CD4-positive, alpha-beta T cell treated with Interleukin-12 subunit alpha and Interleukin-12 subunit beta, for 1 hour (primary cell): ENCODE results near the gene TRIP12.
"Not testable (repeated sequence)": the region's sequence is repeated elsewhere in the genome, so short reads cannot be mapped to it uniquely, and the experiment has no call there.

Source experiments
- DNase-seq: peaks from one replicate; pipeline ENCODE4 v3.0.0-alpha.2; 2020

The TRIP12 gene

GRCh38 chr2:229917793-229918192 is 4.0 kb downstream of the TRIP12 start:
- DNase-seq, result peak; percentile 10

- no peak for DNase-seq
Observed at GRCh38 chr2:229914171-229914570, 7.6 kb downstream of the TRIP12 start.

- peak; percentile 44 for DNase-seq
Observed at GRCh38 chr2:229910832-229911412, 10.9 kb downstream of the TRIP12 start.

- no peak for DNase-seq
Observed at GRCh38 chr2:229910147-229910831, 11.5 kb downstream of the TRIP12 start.

- no peak for DNase-seq
Observed at GRCh38 chr2:229909090-229909489, 12.7 kb downstream of the TRIP12 start.

- DNase-seq, result no peak
Observed at GRCh38 chr2:229905601-229906000, 16.2 kb downstream of the TRIP12 start.

- no peak for DNase-seq
Observed at GRCh38 chr2:229903037-229903436, 18.8 kb downstream of the TRIP12 start.

- DNase-seq, result no peak
Observed at GRCh38 chr2:229901819-229902218, 20.0 kb downstream of the TRIP12 start.

- not testable (repeated sequence) for DNase-seq
Observed at GRCh38 chr2:229900514-229900913, 21.3 kb downstream of the TRIP12 start.

- no peak for DNase-seq
Observed at GRCh38 chr2:229900012-229900411, 21.8 kb downstream of the TRIP12 start.

GRCh38 chr2:229899604-229900003 is 22.2 kb downstream of the TRIP12 start:
- no peak for DNase-seq

GRCh38 chr2:229896857-229897256 is 25.0 kb downstream of the TRIP12 start:
- no peak for DNase-seq

GRCh38 chr2:229889023-229889422 is 32.8 kb downstream of the TRIP12 start:
- DNase-seq, result no peak

GRCh38 chr2:229888031-229888430 is 33.8 kb downstream of the TRIP12 start:
- no peak for DNase-seq

- DNase-seq, result no peak
Observed at GRCh38 chr2:229887441-229887840, 34.4 kb downstream of the TRIP12 start.

- no peak for DNase-seq
Observed at GRCh38 chr2:229884775-229885699, 36.8 kb downstream of the TRIP12 start.

- no peak for DNase-seq
Observed at GRCh38 chr2:229882583-229882982, 39.2 kb downstream of the TRIP12 start.

GRCh38 chr2:229880892-229881586 is 40.8 kb downstream of the TRIP12 start:
- no peak for DNase-seq

- DNase-seq, result no peak
Observed at GRCh38 chr2:229879191-229879950, 42.4 kb downstream of the TRIP12 start.

GRCh38 chr2:229875549-229875948 is 46.3 kb downstream of the TRIP12 start:
- DNase-seq, result no peak

GRCh38 chr2:229874647-229875046 is 47.2 kb downstream of the TRIP12 start:
- DNase-seq, result no peak

GRCh38 chr2:229873123-229873581 is 48.7 kb downstream of the TRIP12 start:
- no peak for DNase-seq
